Transverse colon (tissue), 4 donors: ENCODE measurements around the gene RPS6KA2. TPM values are rescaled to one million over a fixed set of nuclear protein-coding genes. Genes with fewer than 3 reads are reported as not detected.

Experiments used
- DNase-seq: peaks from one replicate; pipeline ENCODE4 v3.0.0-alpha.2; 2019
- H3K27ac ChIP-seq, 4 donors: fragments of 200-600 bp; sonication (generic); 2 replicates each; pipeline ENCODE4 v1.5.1; 2016 to 2018; ENCODE audit warnings: inconsistent platforms in 4 of 4
- H3K27me3 ChIP-seq: fragments of 200-600 bp; sonication (generic); 2 replicates; pipeline ENCODE4 v1.5.1; 2017; ENCODE audit warnings: inconsistent platforms
- H3K36me3 ChIP-seq, 4 donors: fragments of 200-600 bp; sonication (generic); 2 replicates each; pipeline ENCODE4 v1.5.1; 2017 to 2019; ENCODE audit warnings: inconsistent platforms in 4 of 4
- H3K4me1 ChIP-seq, 4 donors: fragments of 200-600 bp; sonication (generic); 2 replicates each; pipeline ENCODE4 v1.5.1; 2017 to 2020; ENCODE audit warnings: inconsistent platforms in 4 of 4
- H3K4me3 ChIP-seq, 4 donors: fragments of 200-600 bp; sonication (generic); 1 replicate in 1 of 4; 2 replicates in 3 of 4; pipeline versions ENCODE4 v1.5.1 to v1.6.1; 2017 to 2019; ENCODE audit warnings: inconsistent platforms in 4 of 4
- H3K9me3 ChIP-seq, 2 donors: fragments of 200-600 bp; sonication (generic); 2 replicates each; pipeline ENCODE4 v1.5.1; 2017 to 2019; ENCODE audit warnings: inconsistent platforms in 2 of 2
- CTCF ChIP-seq, 5 experiments: fragments of 200-600 bp in 3 of 5; fragments of 450-650 bp in 2 of 5; sonication (generic) in 3 of 5; IDR thresholded peaks; 1 replicate in 2 of 5; 2 replicates in 3 of 5; pipeline ENCODE4 v1.5.1; 2016 to 2017; ENCODE audit warnings: antibody characterized with exemption in 5 of 5, inconsistent platforms in 3 of 5, mild to moderate bottlenecking in 2 of 5, moderate library complexity in 1 of 5
- EP300 ChIP-seq: sonication (generic); formaldehyde crosslinking; IDR thresholded peaks from one replicate; pipeline ENCODE4 v1.6.1; 2017; ENCODE audit warnings: antibody characterized with exemption, low read depth
- POLR2A ChIP-seq: fragments of 450-650 bp; IDR thresholded peaks from one replicate; pipeline ENCODE4 v1.6.1; 2016; ENCODE audit warnings: antibody characterized with exemption, mild to moderate bottlenecking, moderate library complexity
- POLR2AphosphoS5 ChIP-seq, 3 donors: sonication (generic); formaldehyde crosslinking; IDR thresholded peaks; one replicate each; pipeline ENCODE4 v1.6.1; 2016; ENCODE audit warnings: antibody characterized with exemption in 3 of 3
- WGBS, 2 donors: methylation state at CpG; one replicate each; pipeline ENCODE4 v1.1.5; 2018; ENCODE audit warnings: low coverage in 1 of 2; 5-methylcytosine and 5-hydroxymethylcytosine counted together
- in situ Hi-C, 4 donors: fragments of 200-750 bp; cut with MboI; loops; one replicate each; pipeline versions ENCODE4 v1.15.0 to v1.15.1; 2017; ENCODE audit warnings: low sequenced_read_pairs in 3 of 4, low pct_ligation_motif_present in 1 of 4, low pct_unique_long_range_greater_than_20kb in 1 of 4
- intact Hi-C: fragments of 100-400 bp; cut with DNase I; formaldehyde crosslinking; loops from one replicate; pipeline ENCODE4 v1.15.1; 2023; ENCODE audit warnings: low total_unique reads
- total RNA-seq, 4 donors: library from RNA; depleted of rRNA; stranded (reverse); fragments of >200 nt; gene quantifications; one replicate each; pipeline ENCODE4 v1.1.0, GENCODE V29; 2016

The RPS6KA2 gene
- total RNA-seq, 4 donors from 2014 or later: 9.6 to 41.1 (median 15.4) TPM

- no peak for DNase-seq
- no peaks in the 10 kb centered on the region for H3K9me3 ChIP-seq
- H3K27me3 ChIP-seq: no peaks in the 10 kb centered on the region
- WGBS, 2 donors: 74 to 100% methylated on average over 2 of the region's 2 CpGs
- in situ Hi-C loops (no loop called here), intact Hi-C loops (no loop called here)
- no peak overlapping the region for H3K4me3 ChIP-seq
- no peak for TF ChIP-seq EP300
- TF ChIP-seq CTCF (IDR thresholded peaks at IDR 0.05): no peak
- TF ChIP-seq POLR2A: no peak
- no peak for TF ChIP-seq POLR2AphosphoS5 (IDR thresholded peaks at IDR 0.05)
- H3K4me1 ChIP-seq: peaks cover 0 to 7% (median 6%) of the 10 kb centered on the region in 4 donors
- H3K36me3 ChIP-seq: no peaks in the 10 kb centered on the region
- H3K27ac ChIP-seq: no peak overlapping the region
Observed at GRCh38 chr6:166600931-166601330, 26.1 kb downstream of the RPS6KA2 start.

GRCh38 chr6:166599205-166599604, 27.8 kb downstream of the RPS6KA2 start:
- DNase-seq: no peak
- no peak overlapping the region for H3K4me3 ChIP-seq

GRCh38 chr6:166598441-166599138, 28.5 kb downstream of the RPS6KA2 start:
- in situ Hi-C loops (no loop called here), intact Hi-C loops (no loop called here)
- 80 to 84% methylated on average over 3 to 11 of the region's 11 CpGs for WGBS, 2 donors
- DNase-seq: no peak
- Histone ChIP-seq H3K36me3 (no peaks in the 10 kb centered on the region), H3K27me3 (no peaks in the 10 kb centered on the region), H3K27ac (peak overlapping the region; percentile 68 to 80 (median 71)), H3K4me3 (no peak overlapping the region), H3K9me3 (no peaks in the 10 kb centered on the region), H3K4me1 (peaks cover 0 to 7% (median 6%) of the 10 kb centered on the region in 4 donors)
- TF ChIP-seq EP300 (no peak), POLR2AphosphoS5 (IDR thresholded peaks at IDR 0.05) (peak; percentile 54 to 62 (median 59))

More at GRCh38 chr6:166599205-166599604, 27.8 kb downstream of the RPS6KA2 start:
- Histone ChIP-seq H3K36me3 (no peaks in the 10 kb centered on the region), H3K27me3 (no peaks in the 10 kb centered on the region), H3K4me1 (peaks cover 0 to 7% (median 6%) of the 10 kb centered on the region in 4 donors), H3K9me3 (no peaks in the 10 kb centered on the region), H3K27ac (peak overlapping the region; percentile 68 to 80 (median 71))
- 65 to 80% methylated on average over 5 of the region's 5 CpGs for WGBS, 2 donors
- no peak for TF ChIP-seq POLR2A
- no peak for TF ChIP-seq POLR2AphosphoS5 (IDR thresholded peaks at IDR 0.05)
- TF ChIP-seq CTCF (IDR thresholded peaks at IDR 0.05): no peak
- no peak for TF ChIP-seq EP300
- in situ Hi-C loops: no loop called here
- intact Hi-C loops: no loop called here

- in situ Hi-C loops: no loop called here
- Histone ChIP-seq H3K27ac (peak overlapping the region; percentile 51 to 80 (median 71)), H3K4me1 (peaks cover 0 to 7% (median 3%) of the 10 kb centered on the region in 4 donors), H3K36me3 (no peaks in the 10 kb centered on the region), H3K9me3 (no peaks in the 10 kb centered on the region), H3K4me3 (no peak overlapping the region), H3K27me3 (no peaks in the 10 kb centered on the region)
- whole genome bisulfite sequencing, 2 donors: 79 to 81% methylated on average over 4 to 10 of the region's 10 CpGs
- TF ChIP-seq CTCF (IDR thresholded peaks at IDR 0.05) (no peak), EP300 (no peak), POLR2A (no peak), POLR2AphosphoS5 (IDR thresholded peaks at IDR 0.05) (no peak)
- DNase-seq: no peak
- intact Hi-C loops: no loop called here
Observed at GRCh38 chr6:166597711-166598440, 29.2 kb downstream of the RPS6KA2 start.
